ENCODE measurements around the gene CEP128.

The CEP128 gene

DNA sequence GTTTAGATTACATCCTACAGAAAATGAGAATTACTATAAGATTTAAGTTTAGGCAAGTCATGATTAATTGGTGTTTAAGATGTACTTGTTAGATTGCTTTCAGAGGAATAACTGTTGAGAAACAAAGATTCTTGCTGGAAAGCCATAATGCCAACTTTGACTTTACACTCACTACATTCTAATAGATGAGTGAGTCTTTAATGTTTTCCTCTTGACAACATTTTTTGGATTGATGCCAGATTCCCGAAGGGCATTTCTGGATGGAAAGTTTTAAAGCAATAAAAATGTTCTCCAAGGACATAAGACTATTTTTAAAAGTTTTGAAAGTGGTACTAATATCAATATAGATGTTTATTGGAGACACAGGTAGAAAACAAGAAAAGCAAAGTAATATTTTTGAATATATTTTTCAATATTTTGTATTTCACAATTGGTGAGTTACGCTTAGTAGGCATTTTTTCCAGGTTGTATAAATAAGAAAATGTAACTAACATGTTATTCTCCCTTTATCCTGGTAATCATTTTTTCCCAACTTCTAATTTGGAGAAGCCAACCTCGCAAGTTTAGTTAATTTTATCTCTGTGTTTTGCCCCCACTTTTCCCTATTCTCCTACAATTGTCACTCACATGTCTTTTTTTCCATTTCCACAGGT lies 307.3 kb downstream of the CEP128 start:
- no peak overlapping the region for H3K27ac ChIP-seq (ENCODE audit: low read length)

DNA sequence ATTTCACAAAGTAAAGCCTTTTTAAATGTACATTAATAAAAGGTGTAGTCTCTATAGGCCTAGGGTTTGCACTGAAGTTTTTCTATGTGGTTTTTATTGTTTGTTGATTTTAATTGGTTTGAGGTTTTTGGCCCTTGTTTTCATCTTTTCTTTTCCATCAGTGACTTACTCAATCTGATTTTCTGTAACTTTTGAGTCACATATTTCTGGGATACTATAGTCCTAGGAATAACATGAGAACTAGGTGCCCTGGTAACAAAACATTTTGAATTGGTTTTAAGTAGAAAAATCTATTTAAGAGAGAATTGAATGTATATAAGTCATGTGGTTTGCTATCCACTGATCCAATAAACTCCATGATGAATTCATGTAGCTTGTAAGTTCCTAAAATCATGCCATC lies 311.9 kb downstream of the CEP128 start:
- no peak overlapping the region for H3K4me3 ChIP-seq (ENCODE audit: low read depth in 1 of 2, low read length in 2 of 2)
- H3K9me3 ChIP-seq (ENCODE audit: control insufficient read depth in 1 of 2, low read length in 2 of 2), result no peaks in the 10 kb centered on the region
- no peaks in the 10 kb centered on the region for H3K27me3 ChIP-seq (ENCODE audit: low read depth, low read length)
- H3K36me3 ChIP-seq (ENCODE audit: control insufficient read depth in 1 of 2, insufficient read depth in 2 of 2, low read length in 2 of 2), result no peaks in the 10 kb centered on the region
- H3K4me1 ChIP-seq (ENCODE audit: control insufficient read depth in 1 of 2, insufficient read depth in 2 of 2, low read length in 2 of 2), result no peaks in the 10 kb centered on the region
- H3K27ac ChIP-seq (ENCODE audit: low read length), result no peak overlapping the region

More for the DNA sequence above, 307.3 kb downstream of the CEP128 start:
- no peaks in the 10 kb centered on the region for H3K27me3 ChIP-seq (ENCODE audit: low read depth, low read length)
- no peaks in the 10 kb centered on the region for H3K9me3 ChIP-seq (ENCODE audit: control insufficient read depth in 1 of 2, low read length in 2 of 2)
- no peaks in the 10 kb centered on the region for H3K4me1 ChIP-seq (ENCODE audit: control insufficient read depth in 1 of 2, insufficient read depth in 2 of 2, low read length in 2 of 2)
- H3K4me3 ChIP-seq (ENCODE audit: low read depth in 1 of 2, low read length in 2 of 2), result no peak overlapping the region
- H3K36me3 ChIP-seq (ENCODE audit: control insufficient read depth in 1 of 2, insufficient read depth in 2 of 2, low read length in 2 of 2), result no peaks in the 10 kb centered on the region

DNA sequence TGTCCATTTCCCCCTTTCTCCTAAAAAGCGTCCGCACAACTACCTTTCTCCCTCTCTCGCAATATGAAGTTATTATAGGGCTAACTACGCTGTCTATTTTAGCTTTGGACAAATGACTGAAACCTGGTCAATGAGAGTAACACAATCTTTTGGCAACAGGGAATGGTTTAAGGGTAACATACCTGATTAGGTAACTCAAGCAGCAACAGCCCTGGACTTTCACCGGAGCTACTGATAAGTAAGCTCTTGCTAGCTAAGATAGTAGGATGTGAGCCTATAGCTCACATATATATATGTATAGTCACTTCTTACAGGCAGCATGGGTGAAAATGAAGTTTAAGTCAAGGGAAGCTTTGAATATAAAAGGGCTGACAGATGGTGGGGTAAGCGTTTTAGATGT lies 313.0 kb downstream of the CEP128 start:
- Histone ChIP-seq H3K27ac (ENCODE audit: low read length) (no peak overlapping the region), H3K36me3 (ENCODE audit: control insufficient read depth in 1 of 2, insufficient read depth in 2 of 2, low read length in 2 of 2) (no peaks in the 10 kb centered on the region), H3K4me3 (ENCODE audit: low read depth in 1 of 2, low read length in 2 of 2) (no peak overlapping the region), H3K4me1 (ENCODE audit: control insufficient read depth in 1 of 2, insufficient read depth in 2 of 2, low read length in 2 of 2) (no peaks in the 10 kb centered on the region), H3K9me3 (ENCODE audit: control insufficient read depth in 1 of 2, low read length in 2 of 2) (no peaks in the 10 kb centered on the region), H3K27me3 (ENCODE audit: low read depth, low read length) (no peaks in the 10 kb centered on the region)

DNA sequence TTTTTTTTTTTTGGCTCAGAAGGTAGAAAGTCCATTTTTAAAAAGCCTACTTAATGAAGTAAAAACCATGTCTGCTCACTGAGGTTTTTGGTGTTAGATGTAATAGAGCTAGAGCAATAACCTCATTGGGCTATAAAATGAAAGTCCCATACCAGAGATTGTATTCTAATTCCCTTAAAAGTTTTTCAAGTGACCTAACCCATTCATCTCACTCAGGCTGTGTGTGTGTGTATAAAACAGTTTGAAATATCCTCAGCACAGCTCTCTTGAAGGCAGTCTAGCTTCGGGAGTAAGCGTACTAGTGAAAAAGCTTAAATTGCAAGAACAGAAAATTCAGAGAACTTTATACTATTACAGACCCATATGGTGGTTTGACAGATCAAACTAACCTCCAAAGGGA lies 313.8 kb downstream of the CEP128 start:
- no peaks in the 10 kb centered on the region for H3K27me3 ChIP-seq (ENCODE audit: low read depth, low read length)
- no peaks in the 10 kb centered on the region for H3K36me3 ChIP-seq (ENCODE audit: control insufficient read depth in 1 of 2, insufficient read depth in 2 of 2, low read length in 2 of 2)
- H3K9me3 ChIP-seq (ENCODE audit: control insufficient read depth in 1 of 2, low read length in 2 of 2), result no peaks in the 10 kb centered on the region
- no peak overlapping the region for H3K4me3 ChIP-seq (ENCODE audit: low read depth in 1 of 2, low read length in 2 of 2)
- no peaks in the 10 kb centered on the region for H3K4me1 ChIP-seq (ENCODE audit: control insufficient read depth in 1 of 2, insufficient read depth in 2 of 2, low read length in 2 of 2)
- no peak overlapping the region for H3K27ac ChIP-seq (ENCODE audit: low read length)

DNA sequence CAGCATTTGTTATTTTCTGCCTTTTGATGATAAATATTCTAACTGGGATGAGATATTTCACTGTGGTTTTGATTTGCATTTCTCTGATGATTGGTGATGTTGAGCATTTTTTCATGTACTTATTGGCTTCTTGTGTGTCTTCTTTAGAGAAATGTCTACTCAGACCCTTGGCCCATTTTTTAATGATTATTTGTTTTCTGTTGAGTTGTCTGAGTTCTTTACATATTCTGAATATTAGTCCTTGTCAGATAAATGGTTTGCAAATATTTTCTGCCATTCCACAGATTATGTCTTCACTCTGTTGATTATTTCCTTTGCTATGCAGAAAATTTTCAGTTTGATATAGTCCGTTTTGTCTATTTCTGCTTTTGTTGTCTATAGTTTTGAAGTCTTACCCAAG lies 317.0 kb downstream of the CEP128 start:
- no peaks in the 10 kb centered on the region for H3K27me3 ChIP-seq (ENCODE audit: low read depth, low read length)
- H3K36me3 ChIP-seq (ENCODE audit: control insufficient read depth in 1 of 2, insufficient read depth in 2 of 2, low read length in 2 of 2), result no peaks in the 10 kb centered on the region
- no peaks in the 10 kb centered on the region for H3K9me3 ChIP-seq (ENCODE audit: control insufficient read depth in 1 of 2, low read length in 2 of 2)
- no peak overlapping the region for H3K4me3 ChIP-seq (ENCODE audit: low read depth in 1 of 2, low read length in 2 of 2)
- H3K27ac ChIP-seq (ENCODE audit: low read length), result no peak overlapping the region
- H3K4me1 ChIP-seq (ENCODE audit: control insufficient read depth in 1 of 2, insufficient read depth in 2 of 2, low read length in 2 of 2), result no peaks in the 10 kb centered on the region

DNA sequence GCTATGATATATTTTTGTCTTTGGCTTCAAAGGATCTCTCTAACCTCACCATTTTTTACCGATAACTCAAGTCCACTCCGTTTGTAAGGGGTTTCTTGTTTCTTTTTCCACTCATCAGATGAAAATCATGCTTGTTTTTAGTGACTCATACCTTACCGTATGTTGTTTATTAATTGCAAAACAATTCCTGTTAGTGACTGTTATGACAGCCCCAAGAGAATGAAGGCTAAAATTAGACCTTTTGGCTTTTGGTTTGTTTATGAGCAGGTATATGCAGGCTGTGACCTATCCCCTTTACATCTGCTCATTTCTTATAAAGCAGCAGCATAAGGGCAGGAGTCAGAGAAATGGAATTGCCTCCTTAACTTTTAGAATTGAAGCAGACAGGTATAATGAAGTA lies 319.8 kb downstream of the CEP128 start:
- no peak overlapping the region for H3K4me3 ChIP-seq (ENCODE audit: low read depth in 1 of 2, low read length in 2 of 2)
- H3K36me3 ChIP-seq (ENCODE audit: control insufficient read depth in 1 of 2, insufficient read depth in 2 of 2, low read length in 2 of 2), result no peaks in the 10 kb centered on the region
- no peak overlapping the region for H3K27ac ChIP-seq (ENCODE audit: low read length)
- H3K9me3 ChIP-seq (ENCODE audit: control insufficient read depth in 1 of 2, low read length in 2 of 2), result no peaks in the 10 kb centered on the region
- no peaks in the 10 kb centered on the region for H3K4me1 ChIP-seq (ENCODE audit: control insufficient read depth in 1 of 2, insufficient read depth in 2 of 2, low read length in 2 of 2)
- no peaks in the 10 kb centered on the region for H3K27me3 ChIP-seq (ENCODE audit: low read depth, low read length)

DNA sequence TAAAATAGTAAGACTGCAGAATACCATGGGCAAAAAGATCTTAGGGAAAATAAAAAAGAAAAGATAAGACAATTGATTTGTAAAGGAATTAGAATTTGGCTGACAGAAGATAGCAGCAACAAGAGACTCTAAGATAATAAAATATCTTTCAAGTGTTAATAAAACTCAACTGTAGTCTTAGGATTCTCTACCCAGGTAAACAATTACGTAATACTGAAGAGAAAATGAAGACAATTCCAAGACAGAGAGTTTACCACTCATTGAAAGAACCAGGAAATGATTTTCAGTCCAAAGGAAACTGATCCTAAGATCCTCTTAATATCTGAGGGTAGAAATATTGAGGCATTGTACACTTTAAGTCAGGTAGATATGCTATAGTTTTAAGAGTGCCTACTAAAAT lies 321.1 kb downstream of the CEP128 start:
- Histone ChIP-seq H3K4me1 (ENCODE audit: control insufficient read depth in 1 of 2, insufficient read depth in 2 of 2, low read length in 2 of 2) (no peaks in the 10 kb centered on the region), H3K36me3 (ENCODE audit: control insufficient read depth in 1 of 2, insufficient read depth in 2 of 2, low read length in 2 of 2) (no peaks in the 10 kb centered on the region), H3K4me3 (ENCODE audit: low read depth in 1 of 2, low read length in 2 of 2) (no peak overlapping the region), H3K27ac (ENCODE audit: low read length) (no peak overlapping the region), H3K9me3 (ENCODE audit: control insufficient read depth in 1 of 2, low read length in 2 of 2) (no peaks in the 10 kb centered on the region), H3K27me3 (ENCODE audit: low read depth, low read length) (no peaks in the 10 kb centered on the region)

DNA sequence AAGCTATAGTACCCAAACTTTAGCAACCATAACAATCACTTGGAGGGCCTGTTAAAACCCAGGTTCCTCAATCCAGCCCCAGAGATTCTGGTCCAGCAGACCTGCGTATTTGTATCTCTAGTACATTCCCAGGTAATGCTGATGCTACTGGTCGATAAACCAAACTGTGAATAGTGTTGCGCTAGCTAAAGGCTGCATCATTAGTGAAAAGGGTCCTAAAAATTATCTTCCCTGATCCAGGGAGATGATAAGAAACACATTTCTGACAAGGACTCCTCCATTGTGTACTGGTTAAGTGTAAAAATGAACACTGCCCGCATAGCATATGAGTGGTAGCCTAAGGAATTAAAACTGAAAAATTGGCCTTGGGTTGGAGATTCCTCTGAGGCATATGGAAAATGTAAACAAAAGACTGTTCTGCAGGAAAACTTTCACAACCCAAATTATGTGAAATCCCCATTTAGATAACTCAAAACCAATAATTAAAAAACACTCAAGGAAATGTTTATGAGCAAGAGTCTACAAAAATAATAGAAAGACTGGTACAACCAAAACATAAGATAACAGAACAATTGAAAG lies 322.7 kb downstream of the CEP128 start:
- Histone ChIP-seq H3K36me3 (ENCODE audit: control insufficient read depth in 1 of 2, insufficient read depth in 2 of 2, low read length in 2 of 2) (no peaks in the 10 kb centered on the region), H3K4me1 (ENCODE audit: control insufficient read depth in 1 of 2, insufficient read depth in 2 of 2, low read length in 2 of 2) (no peaks in the 10 kb centered on the region), H3K9me3 (ENCODE audit: control insufficient read depth in 1 of 2, low read length in 2 of 2) (no peaks in the 10 kb centered on the region), H3K27ac (ENCODE audit: low read length) (no peak overlapping the region), H3K4me3 (ENCODE audit: low read depth in 1 of 2, low read length in 2 of 2) (no peak overlapping the region), H3K27me3 (ENCODE audit: low read depth, low read length) (no peaks in the 10 kb centered on the region)

DNA sequence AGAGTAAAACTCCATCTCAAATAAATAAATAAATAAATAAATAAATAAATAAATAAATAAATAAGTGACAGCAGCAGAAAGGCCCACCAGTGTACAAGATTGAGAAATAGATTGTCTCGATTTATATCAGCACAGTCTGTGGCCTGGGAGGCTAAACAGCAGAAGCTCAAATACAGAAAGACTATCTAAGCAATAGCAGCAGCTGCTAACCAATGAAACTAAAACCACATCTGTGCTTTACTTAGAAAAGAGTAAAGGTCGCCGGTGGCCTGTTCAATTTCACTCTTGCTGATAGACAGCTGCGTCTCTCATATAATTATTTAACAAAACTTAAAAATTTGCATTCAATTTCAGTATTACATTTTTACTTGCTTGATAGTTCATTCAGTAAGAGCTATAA lies 325.7 kb downstream of the CEP128 start:
- H3K36me3 ChIP-seq (ENCODE audit: control insufficient read depth in 1 of 2, insufficient read depth in 2 of 2, low read length in 2 of 2), result no peaks in the 10 kb centered on the region
- no peaks in the 10 kb centered on the region for H3K9me3 ChIP-seq (ENCODE audit: control insufficient read depth in 1 of 2, low read length in 2 of 2)
- H3K27ac ChIP-seq (ENCODE audit: low read length), result no peak overlapping the region
- no peaks in the 10 kb centered on the region for H3K4me1 ChIP-seq (ENCODE audit: control insufficient read depth in 1 of 2, insufficient read depth in 2 of 2, low read length in 2 of 2)
- no peak overlapping the region for H3K4me3 ChIP-seq (ENCODE audit: low read depth in 1 of 2, low read length in 2 of 2)
- no peaks in the 10 kb centered on the region for H3K27me3 ChIP-seq (ENCODE audit: low read depth, low read length)

DNA sequence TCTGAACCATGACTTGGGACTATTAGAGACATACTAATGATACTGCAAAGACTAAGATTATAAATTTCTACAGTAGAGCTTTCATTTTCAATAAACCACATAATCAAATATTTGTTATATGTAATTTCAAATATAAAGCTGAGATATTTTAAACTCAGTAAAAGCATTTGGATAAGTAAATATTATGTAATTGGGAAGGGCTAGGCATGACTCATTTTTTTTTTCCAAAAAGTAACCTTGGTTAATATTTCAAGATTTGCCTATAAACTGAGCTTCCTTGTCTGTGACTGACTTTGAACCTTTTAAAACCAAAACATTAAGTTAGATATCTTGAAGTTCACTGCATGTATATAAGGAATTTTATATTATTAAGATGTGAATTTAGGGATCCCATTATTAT lies 332.5 kb downstream of the CEP128 start:
- H3K27me3 ChIP-seq (ENCODE audit: low read depth, low read length), result no peaks in the 10 kb centered on the region
- no peak overlapping the region for H3K4me3 ChIP-seq (ENCODE audit: low read depth in 1 of 2, low read length in 2 of 2)
- H3K4me1 ChIP-seq (ENCODE audit: control insufficient read depth in 1 of 2, insufficient read depth in 2 of 2, low read length in 2 of 2), result no peaks in the 10 kb centered on the region
- no peak overlapping the region for H3K27ac ChIP-seq (ENCODE audit: low read length)
- no peaks in the 10 kb centered on the region for H3K9me3 ChIP-seq (ENCODE audit: control insufficient read depth in 1 of 2, low read length in 2 of 2)
- no peaks in the 10 kb centered on the region for H3K36me3 ChIP-seq (ENCODE audit: control insufficient read depth in 1 of 2, insufficient read depth in 2 of 2, low read length in 2 of 2)

DNA sequence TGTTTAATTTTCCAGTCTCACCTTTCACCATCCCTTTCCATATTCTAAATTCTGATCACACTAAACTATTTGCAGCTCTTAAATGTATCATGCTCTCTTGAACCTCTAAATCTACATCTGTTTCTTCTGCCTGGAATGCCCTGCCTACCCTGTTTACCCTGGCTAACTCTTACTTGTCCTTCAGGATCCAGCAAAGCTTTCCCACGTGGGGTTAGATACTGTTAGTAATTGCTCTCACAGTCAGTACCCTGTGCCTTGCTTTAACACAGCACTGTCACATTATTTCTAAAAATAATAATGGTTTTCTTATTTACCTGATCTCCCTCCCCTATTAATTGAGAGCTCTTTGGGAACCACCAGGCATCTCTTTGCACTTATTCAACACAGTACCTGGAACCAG lies 333.0 kb downstream of the CEP128 start:
- Histone ChIP-seq H3K27ac (ENCODE audit: low read length) (no peak overlapping the region), H3K27me3 (ENCODE audit: low read depth, low read length) (no peaks in the 10 kb centered on the region), H3K9me3 (ENCODE audit: control insufficient read depth in 1 of 2, low read length in 2 of 2) (no peaks in the 10 kb centered on the region), H3K36me3 (ENCODE audit: control insufficient read depth in 1 of 2, insufficient read depth in 2 of 2, low read length in 2 of 2) (no peaks in the 10 kb centered on the region), H3K4me1 (ENCODE audit: control insufficient read depth in 1 of 2, insufficient read depth in 2 of 2, low read length in 2 of 2) (no peaks in the 10 kb centered on the region), H3K4me3 (ENCODE audit: low read depth in 1 of 2, low read length in 2 of 2) (no peak overlapping the region)

Data from muscle layer of duodenum (tissue), 2 donors.